ENCODE results near the gene SNRK.

The SNRK gene, protein sequence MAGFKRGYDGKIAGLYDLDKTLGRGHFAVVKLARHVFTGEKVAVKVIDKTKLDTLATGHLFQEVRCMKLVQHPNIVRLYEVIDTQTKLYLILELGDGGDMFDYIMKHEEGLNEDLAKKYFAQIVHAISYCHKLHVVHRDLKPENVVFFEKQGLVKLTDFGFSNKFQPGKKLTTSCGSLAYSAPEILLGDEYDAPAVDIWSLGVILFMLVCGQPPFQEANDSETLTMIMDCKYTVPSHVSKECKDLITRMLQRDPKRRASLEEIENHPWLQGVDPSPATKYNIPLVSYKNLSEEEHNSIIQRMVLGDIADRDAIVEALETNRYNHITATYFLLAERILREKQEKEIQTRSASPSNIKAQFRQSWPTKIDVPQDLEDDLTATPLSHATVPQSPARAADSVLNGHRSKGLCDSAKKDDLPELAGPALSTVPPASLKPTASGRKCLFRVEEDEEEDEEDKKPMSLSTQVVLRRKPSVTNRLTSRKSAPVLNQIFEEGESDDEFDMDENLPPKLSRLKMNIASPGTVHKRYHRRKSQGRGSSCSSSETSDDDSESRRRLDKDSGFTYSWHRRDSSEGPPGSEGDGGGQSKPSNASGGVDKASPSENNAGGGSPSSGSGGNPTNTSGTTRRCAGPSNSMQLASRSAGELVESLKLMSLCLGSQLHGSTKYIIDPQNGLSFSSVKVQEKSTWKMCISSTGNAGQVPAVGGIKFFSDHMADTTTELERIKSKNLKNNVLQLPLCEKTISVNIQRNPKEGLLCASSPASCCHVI

DNA sequence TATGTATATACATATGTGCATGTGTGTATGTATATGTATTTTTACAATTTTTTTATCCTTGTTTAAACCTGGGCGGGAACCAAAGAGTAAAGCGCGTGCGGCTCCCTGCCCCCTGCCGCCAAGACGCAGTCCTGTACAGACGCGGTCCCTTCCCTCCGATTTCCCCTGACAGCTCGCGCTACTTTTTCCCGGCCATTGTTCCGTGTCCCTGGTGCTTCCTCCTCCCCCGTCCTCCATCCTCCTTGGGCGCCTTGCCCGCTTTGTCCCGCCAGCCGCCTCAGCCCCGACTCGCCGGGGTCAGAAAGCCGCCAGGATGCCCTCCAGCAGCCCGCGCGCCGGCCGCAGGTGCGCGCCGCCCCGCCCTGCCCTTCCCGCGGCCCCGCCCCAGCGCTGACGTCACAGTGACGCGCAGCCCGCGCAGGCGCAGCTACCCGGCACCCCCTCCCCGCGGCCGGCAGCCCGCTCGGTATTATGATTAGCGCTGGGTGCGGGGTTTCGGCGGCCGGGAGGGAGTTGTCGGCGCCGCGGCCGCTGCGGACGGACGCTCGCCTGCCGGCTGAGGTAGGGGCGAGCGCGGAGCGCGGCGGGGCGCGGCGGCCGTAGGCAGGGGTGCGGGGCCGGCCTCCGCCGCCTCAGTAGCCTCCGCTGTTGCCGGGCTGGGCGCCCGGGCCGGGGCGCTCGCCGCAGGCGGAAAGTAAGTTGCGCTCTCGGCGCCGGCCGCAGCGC lies at the start of gene SNRK:
Gene SNRK, plus strand, starts transcription at position 426 of the 726 bp plus-strand sequence. CDS start 16,664 bp downstream, outside the sequence.
- peaks cover 0 to 10% of the 10 kb centered on the region in 2 experiments; a peak in 1 of 3 replicates for H3K36me3 ChIP-seq (ENCODE audit: control insufficient read depth in 2 of 2, insufficient read depth in 1 of 2, low read length in 2 of 2)
- CTCF ChIA-PET = no interaction called here
- no peaks in the 10 kb centered on the region for H3K9me3 ChIP-seq (ENCODE audit: control insufficient read depth, insufficient read depth, low read depth, low read length)
- peak within 1 kb of the TSS; percentile 66 for H3K4me3 ChIP-seq (ENCODE audit: low read depth, low read length)
- H3K4me1 ChIP-seq (ENCODE audit: control insufficient read depth, insufficient read depth, low read length) = peaks cover 4% of the 10 kb centered on the region; the same call in 1 of the 2 replicates
- H3K27ac ChIP-seq (ENCODE audit: extremely low read depth, low read depth, low read length) = peak within 1 kb of the TSS; percentile 51; the same call in 1 of the 2 replicates
- POLR2A ChIA-PET = interaction anchor here (0.6 kb wide), 1 partner anchor 188 kb away, joined by 3 read pairs; no protein-coding TSS in a partner anchor
- TF ChIP-seq ZBTB8A (tag by site-specific recombination; IDR thresholded peaks at IDR 0.05) = no peak
- TF ChIP-seq, protein P1, sequence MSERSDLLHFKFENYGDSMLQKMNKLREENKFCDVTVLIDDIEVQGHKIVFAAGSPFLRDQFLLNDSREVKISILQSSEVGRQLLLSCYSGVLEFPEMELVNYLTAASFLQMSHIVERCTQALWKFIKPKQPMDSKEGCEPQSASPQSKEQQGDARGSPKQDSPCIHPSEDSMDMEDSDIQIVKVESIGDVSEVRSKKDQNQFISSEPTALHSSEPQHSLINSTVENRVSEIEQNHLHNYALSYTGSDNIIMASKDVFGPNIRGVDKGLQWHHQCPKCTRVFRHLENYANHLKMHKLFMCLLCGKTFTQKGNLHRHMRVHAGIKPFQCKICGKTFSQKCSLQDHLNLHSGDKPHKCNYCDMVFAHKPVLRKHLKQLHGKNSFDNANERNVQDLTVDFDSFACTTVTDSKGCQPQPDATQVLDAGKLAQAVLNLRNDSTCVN (tag by site-specific recombination; optimal IDR thresholded peaks at IDR 0.05) = peak; percentile 70
- TF ChIP-seq MEIS1 (CRISPR knock-in tag; IDR thresholded peaks at IDR 0.05; ENCODE audit: borderline replicate concordance) = no peak
- TF ChIP-seq, protein P2, sequence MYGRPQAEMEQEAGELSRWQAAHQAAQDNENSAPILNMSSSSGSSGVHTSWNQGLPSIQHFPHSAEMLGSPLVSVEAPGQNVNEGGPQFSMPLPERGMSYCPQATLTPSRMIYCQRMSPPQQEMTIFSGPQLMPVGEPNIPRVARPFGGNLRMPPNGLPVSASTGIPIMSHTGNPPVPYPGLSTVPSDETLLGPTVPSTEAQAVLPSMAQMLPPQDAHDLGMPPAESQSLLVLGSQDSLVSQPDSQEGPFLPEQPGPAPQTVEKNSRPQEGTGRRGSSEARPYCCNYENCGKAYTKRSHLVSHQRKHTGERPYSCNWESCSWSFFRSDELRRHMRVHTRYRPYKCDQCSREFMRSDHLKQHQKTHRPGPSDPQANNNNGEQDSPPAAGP (tag by site-specific recombination; IDR thresholded peaks at IDR 0.05) = 0 out of 2 replicates have a peak, but pooled peaks have one; percentile 69
- 0 out of 2 replicates have a peak, but pooled peaks have one; percentile 30 for TF ChIP-seq ZNF600 (tag by site-specific recombination; IDR thresholded peaks at IDR 0.05)
- TF ChIP-seq, protein P3, sequence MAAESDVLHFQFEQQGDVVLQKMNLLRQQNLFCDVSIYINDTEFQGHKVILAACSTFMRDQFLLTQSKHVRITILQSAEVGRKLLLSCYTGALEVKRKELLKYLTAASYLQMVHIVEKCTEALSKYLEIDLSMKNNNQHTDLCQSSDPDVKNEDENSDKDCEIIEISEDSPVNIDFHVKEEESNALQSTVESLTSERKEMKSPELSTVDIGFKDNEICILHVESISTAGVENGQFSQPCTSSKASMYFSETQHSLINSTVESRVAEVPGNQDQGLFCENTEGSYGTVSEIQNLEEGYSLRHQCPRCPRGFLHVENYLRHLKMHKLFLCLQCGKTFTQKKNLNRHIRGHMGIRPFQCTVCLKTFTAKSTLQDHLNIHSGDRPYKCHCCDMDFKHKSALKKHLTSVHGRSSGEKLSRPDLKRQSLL (tag by site-specific recombination; IDR thresholded peaks at IDR 0.05) = no peak
- peak; percentile 63 for TF ChIP-seq GLIS2 (tag by site-specific recombination; IDR thresholded peaks at IDR 0.05)
- 0 out of 2 replicates have a peak, but pooled peaks have one; percentile 27 for TF ChIP-seq YY2 (tag by site-specific recombination; IDR thresholded peaks at IDR 0.05)
- TF ChIP-seq ZNF394 (tag by site-specific recombination; IDR thresholded peaks at IDR 0.05; ENCODE audit: borderline replicate concordance) = no peak
- no peak for TF ChIP-seq HOXA7 (CRISPR knock-in tag; IDR thresholded peaks at IDR 0.05; ENCODE audit: borderline replicate concordance)
- TF ChIP-seq ZNF558 (tag by site-specific recombination; IDR thresholded peaks at IDR 0.05) = no peak
- TF ChIP-seq, protein P4, sequence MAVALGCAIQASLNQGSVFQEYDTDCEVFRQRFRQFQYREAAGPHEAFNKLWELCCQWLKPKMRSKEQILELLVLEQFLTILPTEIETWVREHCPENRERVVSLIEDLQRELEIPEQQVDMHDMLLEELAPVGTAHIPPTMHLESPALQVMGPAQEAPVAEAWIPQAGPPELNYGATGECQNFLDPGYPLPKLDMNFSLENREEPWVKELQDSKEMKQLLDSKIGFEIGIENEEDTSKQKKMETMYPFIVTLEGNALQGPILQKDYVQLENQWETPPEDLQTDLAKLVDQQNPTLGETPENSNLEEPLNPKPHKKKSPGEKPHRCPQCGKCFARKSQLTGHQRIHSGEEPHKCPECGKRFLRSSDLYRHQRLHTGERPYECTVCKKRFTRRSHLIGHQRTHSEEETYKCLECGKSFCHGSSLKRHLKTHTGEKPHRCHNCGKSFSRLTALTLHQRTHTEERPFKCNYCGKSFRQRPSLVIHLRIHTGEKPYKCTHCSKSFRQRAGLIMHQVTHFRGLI (tag by site-specific recombination; IDR thresholded peaks at IDR 0.05) = peak; percentile 0; the same call in 1 of the 2 replicates
- peak; percentile 42; the same call in 1 of the 2 replicates for TF ChIP-seq ZSCAN30 (tag by site-specific recombination; IDR thresholded peaks at IDR 0.05)
- TF ChIP-seq SCRT1 (tag by site-specific recombination; IDR thresholded peaks at IDR 0.05; ENCODE audit: borderline replicate concordance) = no peak
- 0 out of 2 replicates have a peak, but pooled peaks have one; percentile 27 for TF ChIP-seq ZXDB (tag by site-specific recombination; IDR thresholded peaks at IDR 0.05)
- 0 out of 2 replicates have a peak, but pooled peaks have one; percentile 30 for TF ChIP-seq ZNF335 (tag by site-specific recombination; conservative IDR thresholded peaks at IDR 0.05)
- 0 out of 2 replicates have a peak, but pooled peaks have one; percentile 19 for TF ChIP-seq SP2 (tag by site-specific recombination; IDR thresholded peaks at IDR 0.05)
- no peak for TF ChIP-seq ZNF157 (tag by site-specific recombination; IDR thresholded peaks at IDR 0.05)
- TF ChIP-seq ZBTB20 (tag by site-specific recombination; IDR thresholded peaks at IDR 0.05) = peak; percentile 68; the same call in 1 of the 2 replicates
- no peak for TF ChIP-seq OSR2 (tag by site-specific recombination; IDR thresholded peaks at IDR 0.05)
- TF ChIP-seq, protein P5, sequence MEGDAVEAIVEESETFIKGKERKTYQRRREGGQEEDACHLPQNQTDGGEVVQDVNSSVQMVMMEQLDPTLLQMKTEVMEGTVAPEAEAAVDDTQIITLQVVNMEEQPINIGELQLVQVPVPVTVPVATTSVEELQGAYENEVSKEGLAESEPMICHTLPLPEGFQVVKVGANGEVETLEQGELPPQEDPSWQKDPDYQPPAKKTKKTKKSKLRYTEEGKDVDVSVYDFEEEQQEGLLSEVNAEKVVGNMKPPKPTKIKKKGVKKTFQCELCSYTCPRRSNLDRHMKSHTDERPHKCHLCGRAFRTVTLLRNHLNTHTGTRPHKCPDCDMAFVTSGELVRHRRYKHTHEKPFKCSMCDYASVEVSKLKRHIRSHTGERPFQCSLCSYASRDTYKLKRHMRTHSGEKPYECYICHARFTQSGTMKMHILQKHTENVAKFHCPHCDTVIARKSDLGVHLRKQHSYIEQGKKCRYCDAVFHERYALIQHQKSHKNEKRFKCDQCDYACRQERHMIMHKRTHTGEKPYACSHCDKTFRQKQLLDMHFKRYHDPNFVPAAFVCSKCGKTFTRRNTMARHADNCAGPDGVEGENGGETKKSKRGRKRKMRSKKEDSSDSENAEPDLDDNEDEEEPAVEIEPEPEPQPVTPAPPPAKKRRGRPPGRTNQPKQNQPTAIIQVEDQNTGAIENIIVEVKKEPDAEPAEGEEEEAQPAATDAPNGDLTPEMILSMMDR (tag by site-specific recombination; IDR thresholded peaks at IDR 0.05) = peak; percentile 43; the same call in 1 of the 2 replicates
- peak; percentile 45; the same call in 1 of the 2 replicates for TF ChIP-seq ZNF391 (tag by site-specific recombination; IDR thresholded peaks at IDR 0.05; ENCODE audit: borderline replicate concordance, low read depth)
- no peak for TF ChIP-seq ZNF426 (tag by site-specific recombination; IDR thresholded peaks at IDR 0.05)
- no peak for TF ChIP-seq IKZF3 (tag by site-specific recombination; IDR thresholded peaks at IDR 0.05)
- no peak for TF ChIP-seq HOXD13 (CRISPR knock-in tag; IDR thresholded peaks at IDR 0.05; ENCODE audit: borderline replicate concordance)
- TF ChIP-seq ZSCAN23 (tag by site-specific recombination; IDR thresholded peaks at IDR 0.05) = no peak
- peak; percentile 25; the same call in 1 of the 2 replicates for TF ChIP-seq SP3 (tag by site-specific recombination; IDR thresholded peaks at IDR 0.05)
- TF ChIP-seq ZNF596 (tag by site-specific recombination; IDR thresholded peaks at IDR 0.05) = no peak

Data from HEK293 (cell line).